Tibial nerve (tissue), 4 donors: ENCODE measurements around the gene CEACAM1.

Experiments
- EP300 ChIP-seq, 2 donors: sonication (generic); formaldehyde crosslinking; IDR thresholded peaks; one replicate each; pipeline ENCODE4 v1.6.1; 2017; ENCODE audit warnings: antibody characterized with exemption in 2 of 2, mild to moderate bottlenecking in 1 of 2
- POLR2A ChIP-seq, 2 donors: fragments of 450-650 bp; IDR thresholded peaks; one replicate each; pipeline ENCODE4 v1.6.1; 2017; ENCODE audit warnings: antibody characterized with exemption in 2 of 2, mild to moderate bottlenecking in 2 of 2, moderate library complexity in 2 of 2
- TF ChIP-seq, protein P1 (sequence below), 5 experiments: fragments of 200-600 bp in 3 of 5; fragments of 450-650 bp in 2 of 5; sonication (generic) in 3 of 5; IDR thresholded peaks; one replicate each; pipeline ENCODE4 v1.5.1; 2016 to 2019; ENCODE audit warnings: antibody characterized with exemption in 5 of 5, mild to moderate bottlenecking in 3 of 5, moderate library complexity in 2 of 5

DNA sequence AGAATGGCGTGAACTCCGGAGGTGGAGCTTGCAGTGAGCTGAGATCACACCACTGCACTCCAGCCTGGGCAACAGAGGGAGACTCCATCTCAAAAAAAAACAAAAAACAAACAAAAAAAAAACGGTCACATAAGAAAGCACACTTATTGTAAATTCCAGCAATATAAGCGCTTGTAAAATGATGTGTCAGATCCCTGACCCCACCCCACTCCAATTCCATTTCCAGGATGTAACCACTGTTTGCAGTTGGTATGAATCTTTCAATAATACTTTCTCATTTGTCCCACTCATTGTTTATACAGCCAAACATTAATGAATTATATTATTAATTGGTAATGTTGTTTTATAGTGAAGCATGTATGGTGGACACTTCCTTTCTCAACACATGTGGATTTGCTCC lies 15.9 kb upstream of the CEACAM1 start:
- TF ChIP-seq POLR2A (IDR thresholded peaks at IDR 0.05) (no peak), EP300 (IDR thresholded peaks at IDR 0.05) (no peak)
- TF ChIP-seq, protein P1, sequence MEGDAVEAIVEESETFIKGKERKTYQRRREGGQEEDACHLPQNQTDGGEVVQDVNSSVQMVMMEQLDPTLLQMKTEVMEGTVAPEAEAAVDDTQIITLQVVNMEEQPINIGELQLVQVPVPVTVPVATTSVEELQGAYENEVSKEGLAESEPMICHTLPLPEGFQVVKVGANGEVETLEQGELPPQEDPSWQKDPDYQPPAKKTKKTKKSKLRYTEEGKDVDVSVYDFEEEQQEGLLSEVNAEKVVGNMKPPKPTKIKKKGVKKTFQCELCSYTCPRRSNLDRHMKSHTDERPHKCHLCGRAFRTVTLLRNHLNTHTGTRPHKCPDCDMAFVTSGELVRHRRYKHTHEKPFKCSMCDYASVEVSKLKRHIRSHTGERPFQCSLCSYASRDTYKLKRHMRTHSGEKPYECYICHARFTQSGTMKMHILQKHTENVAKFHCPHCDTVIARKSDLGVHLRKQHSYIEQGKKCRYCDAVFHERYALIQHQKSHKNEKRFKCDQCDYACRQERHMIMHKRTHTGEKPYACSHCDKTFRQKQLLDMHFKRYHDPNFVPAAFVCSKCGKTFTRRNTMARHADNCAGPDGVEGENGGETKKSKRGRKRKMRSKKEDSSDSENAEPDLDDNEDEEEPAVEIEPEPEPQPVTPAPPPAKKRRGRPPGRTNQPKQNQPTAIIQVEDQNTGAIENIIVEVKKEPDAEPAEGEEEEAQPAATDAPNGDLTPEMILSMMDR (IDR thresholded peaks at IDR 0.05) = no peak
